Measurements from ENCODE around the gene MYOG. TPM values are rescaled to one million over a fixed set of nuclear protein-coding genes. Genes with fewer than 3 reads are reported as not detected.

Gene MYOG
- total RNA-seq, 1 donor from 2014 or later: not detected

DNA sequence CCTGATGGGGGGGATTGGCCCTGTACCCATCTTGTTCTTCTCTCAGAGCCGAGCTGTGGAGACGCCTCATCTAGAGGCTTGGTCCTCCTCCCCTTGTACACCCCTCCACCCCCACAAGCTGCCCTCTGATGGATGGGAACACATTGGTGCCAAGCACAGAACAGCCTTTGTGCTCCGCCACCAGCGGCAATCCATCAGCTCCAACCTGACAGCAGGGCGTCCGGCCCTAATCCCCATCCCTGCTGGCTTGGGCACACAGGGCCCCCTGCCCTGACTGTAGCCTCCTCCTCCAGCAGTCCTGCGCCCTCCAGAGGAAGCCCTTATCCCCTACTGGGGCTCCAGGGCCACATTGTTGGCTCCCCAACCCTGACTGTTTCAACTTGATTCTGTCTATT lies 3.8 kb upstream of the MYOG start:
- Histone ChIP-seq H3K4me3 (ENCODE audit: low read depth, low read length) (no peak overlapping the region), H3K36me3 (ENCODE audit: control insufficient read depth, insufficient read depth, low read length) (no peaks in the 10 kb centered on the region), H3K27me3 (ENCODE audit: control insufficient read depth, insufficient read depth, low read length) (peaks cover 4% of the 10 kb centered on the region)
- DNase-seq (ENCODE audit: low read depth): no peak
- no peak for TF ChIP-seq CTCF (IDR thresholded peaks at IDR 0.05; ENCODE audit: insufficient read depth, low read length, poor library complexity, severe bottlenecking)

DNA sequence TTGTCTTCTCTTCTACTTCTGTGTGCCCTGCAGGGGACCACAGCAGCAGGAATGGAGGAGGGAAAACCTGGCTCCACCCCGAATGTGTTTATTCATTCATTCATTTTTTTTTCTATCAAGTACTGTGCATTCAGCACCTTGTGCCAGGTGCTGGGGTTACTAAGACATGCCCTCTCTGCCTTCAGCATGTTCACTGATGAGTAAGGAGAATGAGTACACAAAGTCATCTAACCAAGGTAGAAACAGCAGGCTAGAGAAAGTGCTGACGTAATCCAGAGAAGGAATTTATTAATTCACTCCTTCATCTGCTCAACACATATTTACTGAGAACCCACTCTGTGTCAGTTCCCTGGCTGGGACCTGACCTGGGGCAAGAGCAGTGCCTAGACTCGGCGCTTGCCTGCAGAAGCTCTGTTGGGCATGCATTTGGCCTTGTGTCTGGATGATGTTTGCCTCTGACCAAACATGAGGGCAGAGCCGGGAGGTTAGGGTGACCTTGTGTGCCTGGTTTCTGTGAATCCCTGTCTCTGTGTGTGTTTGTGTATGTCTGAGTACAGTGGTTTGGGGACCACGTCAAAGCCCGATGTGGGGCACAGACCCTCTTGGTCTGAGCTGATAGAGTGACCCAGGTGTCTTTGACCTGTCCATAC lies 3.3 kb upstream of the MYOG start:
- TF ChIP-seq CTCF (IDR thresholded peaks at IDR 0.05; ENCODE audit: insufficient read depth, low read length, poor library complexity, severe bottlenecking): no peak
- no peaks in the 10 kb centered on the region for H3K36me3 ChIP-seq (ENCODE audit: control insufficient read depth, insufficient read depth, low read length)
- H3K4me3 ChIP-seq (ENCODE audit: low read depth, low read length): no peak overlapping the region
- peaks cover 4% of the 10 kb centered on the region for H3K27me3 ChIP-seq (ENCODE audit: control insufficient read depth, insufficient read depth, low read length)
- no peak for DNase-seq (ENCODE audit: low read depth)

- no peak for TF ChIP-seq CTCF (IDR thresholded peaks at IDR 0.05; ENCODE audit: insufficient read depth, low read length, poor library complexity, severe bottlenecking)
- Histone ChIP-seq H3K36me3 (ENCODE audit: control insufficient read depth, insufficient read depth, low read length) (no peaks in the 10 kb centered on the region), H3K4me3 (ENCODE audit: low read depth, low read length) (no peak overlapping the region), H3K27me3 (ENCODE audit: control insufficient read depth, insufficient read depth, low read length) (peaks cover 4% of the 10 kb centered on the region)
- no peak for DNase-seq (ENCODE audit: low read depth)
These were observed 2.6 kb upstream of the MYOG start for GRCh38 chr1:203088441-203088840.

DNA sequence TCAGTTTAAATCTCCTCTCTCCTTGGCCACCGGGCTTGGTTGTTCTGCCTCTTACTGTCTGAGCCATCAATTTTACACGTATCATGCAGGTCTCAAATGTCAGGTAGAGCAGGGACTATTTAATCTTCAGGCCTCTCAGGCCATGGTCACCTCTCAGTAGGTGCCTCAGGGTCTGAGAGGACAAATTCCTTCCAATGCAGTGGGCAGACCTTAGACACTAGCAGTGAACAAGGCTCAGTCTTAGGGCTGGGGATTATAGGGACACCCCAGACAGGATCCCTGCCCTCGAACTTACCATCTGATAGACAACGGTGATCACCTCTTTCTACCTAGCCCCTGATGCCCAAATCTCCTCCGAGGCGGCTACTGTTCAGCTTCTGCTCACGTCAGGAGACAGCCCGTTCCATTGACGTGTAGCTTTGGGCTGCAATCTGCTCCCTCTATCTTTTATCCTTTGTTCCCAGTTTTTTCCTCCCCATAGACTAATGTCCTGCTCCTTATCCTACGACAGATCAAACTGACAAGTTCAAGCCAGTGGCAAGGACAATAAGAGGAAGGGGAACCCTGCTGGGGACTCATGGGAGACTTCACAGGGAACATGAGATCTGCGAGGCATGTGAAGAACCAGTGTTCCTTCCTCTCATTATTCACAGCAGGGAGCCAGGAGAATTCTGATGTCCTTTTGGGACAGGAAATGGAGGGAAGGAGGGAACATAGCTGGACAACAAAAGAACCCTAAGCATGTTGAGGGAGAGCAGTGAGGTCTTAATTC lies 1.4 kb upstream of the MYOG start:
- no peak overlapping the region for H3K4me3 ChIP-seq (ENCODE audit: low read depth, low read length)
- no peaks in the 10 kb centered on the region for H3K36me3 ChIP-seq (ENCODE audit: control insufficient read depth, insufficient read depth, low read length)
- no peak for TF ChIP-seq CTCF (IDR thresholded peaks at IDR 0.05; ENCODE audit: insufficient read depth, low read length, poor library complexity, severe bottlenecking)
- H3K27me3 ChIP-seq (ENCODE audit: control insufficient read depth, insufficient read depth, low read length): peaks cover 10% of the 10 kb centered on the region
- no peak for DNase-seq (ENCODE audit: low read depth)

DNA sequence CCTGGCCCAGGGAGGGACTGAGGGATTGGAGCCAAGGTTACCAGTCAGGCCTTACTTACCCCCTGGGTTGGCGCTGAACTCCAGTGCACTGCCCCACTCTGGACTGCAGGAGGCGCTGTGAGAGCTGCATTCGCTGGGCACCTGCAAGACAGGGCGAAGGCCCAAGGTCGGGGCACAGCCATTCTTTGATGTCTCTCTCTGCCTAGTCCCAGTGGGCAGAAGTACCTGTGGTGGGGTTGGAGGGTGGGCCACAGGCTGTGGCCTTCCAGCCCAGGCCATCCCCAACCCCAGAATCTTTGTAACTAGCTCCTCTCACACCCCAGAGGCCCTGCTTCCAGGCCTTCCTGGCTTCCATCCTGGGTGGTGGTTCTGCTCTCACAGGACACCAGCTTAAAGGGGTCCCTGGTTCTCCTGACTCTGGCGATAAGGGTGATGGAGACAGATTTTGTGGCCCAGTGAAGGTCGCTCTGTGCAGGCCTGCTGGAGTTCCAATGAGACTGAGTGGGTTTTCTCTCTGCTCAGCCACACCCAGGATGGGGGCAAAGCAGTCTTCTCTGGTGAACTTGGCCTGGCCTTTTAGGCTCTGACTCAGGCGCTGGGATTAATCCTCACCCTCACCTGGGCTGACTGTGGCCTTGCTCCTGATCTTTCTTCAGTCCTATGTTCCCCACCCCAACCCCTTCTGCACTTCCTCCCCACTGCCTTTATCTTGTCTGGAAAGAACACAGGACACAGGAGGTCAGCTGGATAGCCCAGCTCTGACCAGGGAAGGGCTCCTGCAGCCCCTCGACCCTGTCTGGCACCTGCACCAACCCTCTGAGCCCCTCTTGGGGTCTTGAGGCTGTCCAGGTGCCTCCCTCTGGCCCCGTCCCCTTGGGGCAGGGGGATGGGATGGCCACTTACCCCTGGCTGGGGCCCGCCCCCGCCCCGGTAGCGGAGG lies 954 bp downstream of the MYOG start:
- Histone ChIP-seq H3K27me3 (ENCODE audit: control insufficient read depth, insufficient read depth, low read length) (peaks cover 10% of the 10 kb centered on the region), H3K36me3 (ENCODE audit: control insufficient read depth, insufficient read depth, low read length) (no peaks in the 10 kb centered on the region), H3K4me3 (ENCODE audit: low read depth, low read length) (no peak overlapping the region)
- TF ChIP-seq CTCF (IDR thresholded peaks at IDR 0.05; ENCODE audit: insufficient read depth, low read length, poor library complexity, severe bottlenecking): peak; percentile 28
- DNase-seq (ENCODE audit: low read depth): no peak

Measured in kidney epithelial cell (primary cell).